B cell (primary cell): ENCODE measurements around the gene CRTAC1.

Experiments
- EZH2 ChIP-seq: IDR thresholded peaks from 2 replicates; pipeline ENCODE4 v1.6.1; 2012; ENCODE audit warnings: borderline replicate concordance, low read depth, mild to moderate bottlenecking, moderate library complexity, low read length; ENCODE audit not compliant: insufficient read depth, poor library complexity, severe bottlenecking
- TF ChIP-seq, protein P1 (sequence below): fragments of 200-600 bp; IDR thresholded peaks from one replicate; pipeline ENCODE4 v1.8.0; 2022; ENCODE audit warnings: antibody characterized with exemption, mild to moderate bottlenecking

- TF ChIP-seq, protein P1, sequence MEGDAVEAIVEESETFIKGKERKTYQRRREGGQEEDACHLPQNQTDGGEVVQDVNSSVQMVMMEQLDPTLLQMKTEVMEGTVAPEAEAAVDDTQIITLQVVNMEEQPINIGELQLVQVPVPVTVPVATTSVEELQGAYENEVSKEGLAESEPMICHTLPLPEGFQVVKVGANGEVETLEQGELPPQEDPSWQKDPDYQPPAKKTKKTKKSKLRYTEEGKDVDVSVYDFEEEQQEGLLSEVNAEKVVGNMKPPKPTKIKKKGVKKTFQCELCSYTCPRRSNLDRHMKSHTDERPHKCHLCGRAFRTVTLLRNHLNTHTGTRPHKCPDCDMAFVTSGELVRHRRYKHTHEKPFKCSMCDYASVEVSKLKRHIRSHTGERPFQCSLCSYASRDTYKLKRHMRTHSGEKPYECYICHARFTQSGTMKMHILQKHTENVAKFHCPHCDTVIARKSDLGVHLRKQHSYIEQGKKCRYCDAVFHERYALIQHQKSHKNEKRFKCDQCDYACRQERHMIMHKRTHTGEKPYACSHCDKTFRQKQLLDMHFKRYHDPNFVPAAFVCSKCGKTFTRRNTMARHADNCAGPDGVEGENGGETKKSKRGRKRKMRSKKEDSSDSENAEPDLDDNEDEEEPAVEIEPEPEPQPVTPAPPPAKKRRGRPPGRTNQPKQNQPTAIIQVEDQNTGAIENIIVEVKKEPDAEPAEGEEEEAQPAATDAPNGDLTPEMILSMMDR: no peak
- no peak for TF ChIP-seq EZH2
Measured at GRCh38 chr10:97863808-97864207, 166.6 kb downstream of the CRTAC1 start.
